Panc1 (cell line): Measurements from ENCODE around the gene TTC27.

Experiments used
- CTCF ChIP-seq: fragments of 450-650 bp; IDR thresholded peaks from 2 replicates; pipeline ENCODE4 v1.5.1; 2017; ENCODE audit warnings: mild to moderate bottlenecking
- SIN3A ChIP-seq: IDR thresholded peaks from 2 replicates; pipeline ENCODE4 v1.6.1; 2012; ENCODE audit warnings: low read depth, mild to moderate bottlenecking, low read length, moderate library complexity, borderline replicate concordance; ENCODE audit not compliant: insufficient read depth
- TCF7L2 ChIP-seq: IDR thresholded peaks from 2 replicates; pipeline ENCODE4 v1.6.1; 2011; ENCODE audit warnings: mild to moderate bottlenecking, low read depth, low read length, inconsistent platforms
- TF ChIP-seq, protein P1 (sequence below), 2 experiments: IDR thresholded peaks; 2 replicates each; pipeline ENCODE4 v1.6.1; 2011 to 2012; ENCODE audit warnings: low read depth in 2 of 2, control low read depth in 1 of 2, low read length in 1 of 2, mild to moderate bottlenecking in 1 of 2, moderate library complexity in 1 of 2; ENCODE audit not compliant: insufficient read depth in 1 of 2

- no peak for TF ChIP-seq CTCF
- no peak for TF ChIP-seq SIN3A
- TF ChIP-seq, protein P1, sequence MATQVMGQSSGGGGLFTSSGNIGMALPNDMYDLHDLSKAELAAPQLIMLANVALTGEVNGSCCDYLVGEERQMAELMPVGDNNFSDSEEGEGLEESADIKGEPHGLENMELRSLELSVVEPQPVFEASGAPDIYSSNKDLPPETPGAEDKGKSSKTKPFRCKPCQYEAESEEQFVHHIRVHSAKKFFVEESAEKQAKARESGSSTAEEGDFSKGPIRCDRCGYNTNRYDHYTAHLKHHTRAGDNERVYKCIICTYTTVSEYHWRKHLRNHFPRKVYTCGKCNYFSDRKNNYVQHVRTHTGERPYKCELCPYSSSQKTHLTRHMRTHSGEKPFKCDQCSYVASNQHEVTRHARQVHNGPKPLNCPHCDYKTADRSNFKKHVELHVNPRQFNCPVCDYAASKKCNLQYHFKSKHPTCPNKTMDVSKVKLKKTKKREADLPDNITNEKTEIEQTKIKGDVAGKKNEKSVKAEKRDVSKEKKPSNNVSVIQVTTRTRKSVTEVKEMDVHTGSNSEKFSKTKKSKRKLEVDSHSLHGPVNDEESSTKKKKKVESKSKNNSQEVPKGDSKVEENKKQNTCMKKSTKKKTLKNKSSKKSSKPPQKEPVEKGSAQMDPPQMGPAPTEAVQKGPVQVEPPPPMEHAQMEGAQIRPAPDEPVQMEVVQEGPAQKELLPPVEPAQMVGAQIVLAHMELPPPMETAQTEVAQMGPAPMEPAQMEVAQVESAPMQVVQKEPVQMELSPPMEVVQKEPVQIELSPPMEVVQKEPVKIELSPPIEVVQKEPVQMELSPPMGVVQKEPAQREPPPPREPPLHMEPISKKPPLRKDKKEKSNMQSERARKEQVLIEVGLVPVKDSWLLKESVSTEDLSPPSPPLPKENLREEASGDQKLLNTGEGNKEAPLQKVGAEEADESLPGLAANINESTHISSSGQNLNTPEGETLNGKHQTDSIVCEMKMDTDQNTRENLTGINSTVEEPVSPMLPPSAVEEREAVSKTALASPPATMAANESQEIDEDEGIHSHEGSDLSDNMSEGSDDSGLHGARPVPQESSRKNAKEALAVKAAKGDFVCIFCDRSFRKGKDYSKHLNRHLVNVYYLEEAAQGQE (IDR thresholded peaks at IDR 0.05; ENCODE audit: insufficient read depth in 1 of 2, low read depth in 2 of 2, low read length in 1 of 2), result no peak
- TF ChIP-seq TCF7L2, result no peak
Observed at GRCh38 chr2:32844253-32844652, 216.4 kb downstream of the TTC27 start.
